G401 (cell line): ENCODE measurements around the gene TMTC3. TPM values are rescaled to one million over a fixed set of nuclear protein-coding genes. Genes with fewer than 3 reads are reported as not detected.

Experiments
- total RNA-seq: library from RNA; depleted of rRNA; stranded (reverse); fragments of >200 nt; shearing (Covaris generic); gene quantifications from 2 replicates; pipeline ENCODE4 v1.2.3, GENCODE V29; 2014; rRNA removed

Gene TMTC3
- total RNA-seq, 1 experiment from 2014 or later: 20.1 TPM

Other genes starting within 250 kb of the TMTC3 start
- gene C12orf50, start 112.9 kb upstream of the TMTC3 start, total RNA-seq: not detected in 2 replicates
- 5.0 and 7.7 TPM in 2 replicates for gene CEP290, start 219 bp upstream of the TMTC3 start, total RNA-seq